ENCODE results near the gene HCFC1. TPM values are rescaled to one million over a fixed set of nuclear protein-coding genes. Genes with fewer than 3 reads are reported as not detected.
A peak's percentile ranks its signal among the peaks of the same experiment; 100 is the strongest.

Gene HCFC1
- total RNA-seq, 1 donor from 2014 or later: 61.2 TPM

DNA sequence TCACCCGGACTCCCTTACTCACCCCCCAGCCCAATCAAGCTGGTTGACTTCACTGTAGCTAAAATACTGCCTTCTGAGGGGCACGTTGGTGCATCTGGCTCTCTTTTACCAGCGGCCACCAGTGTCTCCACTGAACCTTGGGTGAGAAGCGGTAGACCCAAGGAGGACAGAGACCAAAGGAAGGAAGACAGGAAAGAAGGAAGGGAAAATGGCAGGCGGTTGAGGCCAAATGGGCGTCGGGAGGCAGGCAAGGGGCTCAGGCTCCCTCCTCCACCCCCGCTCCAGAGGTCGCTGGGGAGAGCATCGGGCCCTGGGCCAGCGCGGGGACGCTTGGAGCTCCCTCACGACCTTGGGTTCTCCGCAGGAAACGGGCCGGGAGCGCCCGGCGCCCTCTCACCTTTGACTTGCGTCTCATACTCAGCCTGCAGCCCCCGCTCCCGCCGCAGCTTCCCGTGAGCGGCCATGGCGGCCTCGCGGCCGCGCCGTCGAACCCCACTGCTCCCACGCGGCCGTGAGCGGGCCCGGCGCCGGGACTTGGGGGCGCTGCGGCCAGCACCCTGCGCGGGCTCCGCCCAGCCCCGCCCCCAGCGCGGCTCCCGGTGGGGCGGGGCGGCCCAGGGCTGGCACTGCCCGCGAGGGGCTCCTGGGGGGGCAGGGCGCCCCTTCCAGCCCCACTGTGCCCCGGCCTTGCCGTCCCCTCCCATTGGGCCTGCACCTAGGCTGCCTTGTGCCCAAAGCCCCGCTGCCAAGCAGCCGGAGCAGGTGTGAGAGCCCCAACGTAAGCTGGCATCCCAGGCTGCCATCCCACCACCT lies 45.7 kb downstream of the HCFC1 start, which contains the start of gene ARHGAP4:
Gene ARHGAP4 (minus strand): TSS at position 526 of the 813 bp plus-strand sequence. CDS start 62 bp downstream, at position 464.
- Histone ChIP-seq H3K79me2 (ENCODE audit: insufficient read depth, low read length) (no peaks in the 10 kb centered on the region), H3K4me3 (ENCODE audit: insufficient read depth, low read depth, low read length) (no peak within 1 kb of the TSS)
- no peak within 1 kb of the TSS for H3K4me3 Mint-ChIP-seq (ENCODE audit: unreplicated experiment)

DNA sequence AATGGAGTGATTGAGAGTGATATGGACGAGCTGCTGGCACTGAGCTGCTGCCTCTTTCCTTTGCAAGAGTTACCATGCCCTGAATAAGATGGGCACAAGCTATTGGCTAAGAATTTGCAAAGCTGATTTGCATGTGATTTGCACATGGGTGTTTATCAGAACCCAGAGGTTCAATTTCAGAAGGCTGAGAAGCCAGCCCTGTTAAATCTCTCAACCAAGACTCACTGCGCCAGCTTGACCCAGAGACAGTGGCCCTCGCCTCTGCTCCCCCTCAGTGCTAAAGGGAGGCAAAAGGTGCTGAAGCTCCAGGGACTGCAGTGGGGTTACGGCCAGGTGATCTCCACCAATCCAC lies 46.3 kb downstream of the HCFC1 start:
- Histone ChIP-seq H3K79me2 (ENCODE audit: insufficient read depth, low read length) (no peaks in the 10 kb centered on the region), H2AFZ (ENCODE audit: low read depth, low read length) (no peak overlapping the region), H3K36me3 (ENCODE audit: insufficient read depth, low read length) (no peaks in the 10 kb centered on the region), H3K4me1 (ENCODE audit: insufficient read depth, low read length) (peaks cover 8% of the 10 kb centered on the region), H4K20me1 (ENCODE audit: insufficient read depth, low read length) (no peaks in the 10 kb centered on the region), H3K9ac (ENCODE audit: low read length) (no peak overlapping the region), H3K9me3 (ENCODE audit: insufficient read depth, low read depth, low read length) (no peaks in the 10 kb centered on the region), H3K27me3 (ENCODE audit: insufficient read depth, low read length) (no peaks in the 10 kb centered on the region), H3K4me3 (ENCODE audit: insufficient read depth, low read depth, low read length) (no peak overlapping the region), H3K4me2 (ENCODE audit: low read length) (no peak overlapping the region), H3K27ac (ENCODE audit: low read depth, low read length) (no peak overlapping the region)
- Mint-ChIP-seq H3K9me3 (ENCODE audit: unreplicated experiment) (no peaks in the 10 kb centered on the region), H3K27ac (ENCODE audit: unreplicated experiment) (no peak overlapping the region), H3K27me3 (ENCODE audit: low read depth, unreplicated experiment) (no peaks in the 10 kb centered on the region), H3K4me3 (ENCODE audit: unreplicated experiment) (no peak overlapping the region), H3K4me1 (ENCODE audit: low read depth, unreplicated experiment) (no peaks in the 10 kb centered on the region), H3K36me3 (ENCODE audit: low read depth, unreplicated experiment) (no peaks in the 10 kb centered on the region)
- DNase-seq (ENCODE audit: low read depth): no peak
- TF ChIP-seq, protein P1, sequence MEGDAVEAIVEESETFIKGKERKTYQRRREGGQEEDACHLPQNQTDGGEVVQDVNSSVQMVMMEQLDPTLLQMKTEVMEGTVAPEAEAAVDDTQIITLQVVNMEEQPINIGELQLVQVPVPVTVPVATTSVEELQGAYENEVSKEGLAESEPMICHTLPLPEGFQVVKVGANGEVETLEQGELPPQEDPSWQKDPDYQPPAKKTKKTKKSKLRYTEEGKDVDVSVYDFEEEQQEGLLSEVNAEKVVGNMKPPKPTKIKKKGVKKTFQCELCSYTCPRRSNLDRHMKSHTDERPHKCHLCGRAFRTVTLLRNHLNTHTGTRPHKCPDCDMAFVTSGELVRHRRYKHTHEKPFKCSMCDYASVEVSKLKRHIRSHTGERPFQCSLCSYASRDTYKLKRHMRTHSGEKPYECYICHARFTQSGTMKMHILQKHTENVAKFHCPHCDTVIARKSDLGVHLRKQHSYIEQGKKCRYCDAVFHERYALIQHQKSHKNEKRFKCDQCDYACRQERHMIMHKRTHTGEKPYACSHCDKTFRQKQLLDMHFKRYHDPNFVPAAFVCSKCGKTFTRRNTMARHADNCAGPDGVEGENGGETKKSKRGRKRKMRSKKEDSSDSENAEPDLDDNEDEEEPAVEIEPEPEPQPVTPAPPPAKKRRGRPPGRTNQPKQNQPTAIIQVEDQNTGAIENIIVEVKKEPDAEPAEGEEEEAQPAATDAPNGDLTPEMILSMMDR (IDR thresholded peaks at IDR 0.05; ENCODE audit: insufficient read depth, low read depth, low read length): no peak
- no peak for TF ChIP-seq EZH2 (IDR thresholded peaks at IDR 0.05; ENCODE audit: insufficient read depth, low read length)
- no peak for FAIRE-seq

More for the DNA sequence above, 45.7 kb downstream of the HCFC1 start, which contains the start of gene ARHGAP4:
- TF ChIP-seq, protein P1 (IDR thresholded peaks at IDR 0.05; ENCODE audit: insufficient read depth, low read depth, low read length): no peak
- no peak for TF ChIP-seq EZH2 (IDR thresholded peaks at IDR 0.05; ENCODE audit: insufficient read depth, low read length)
- Histone ChIP-seq H3K4me2 (ENCODE audit: low read length) (peak within 1 kb of the TSS; percentile 89), H3K9me3 (ENCODE audit: insufficient read depth, low read depth, low read length) (no peaks in the 10 kb centered on the region), H2AFZ (ENCODE audit: low read depth, low read length) (no peak within 1 kb of the TSS), H3K27ac (ENCODE audit: low read depth, low read length) (no peak within 1 kb of the TSS), H4K20me1 (ENCODE audit: insufficient read depth, low read length) (no peaks in the 10 kb centered on the region), H3K9ac (ENCODE audit: low read length) (peak within 1 kb of the TSS; percentile 89), H3K4me1 (ENCODE audit: insufficient read depth, low read length) (peaks cover 8% of the 10 kb centered on the region), H3K36me3 (ENCODE audit: insufficient read depth, low read length) (no peaks in the 10 kb centered on the region), H3K27me3 (ENCODE audit: insufficient read depth, low read length) (no peaks in the 10 kb centered on the region)
- Mint-ChIP-seq H3K27me3 (ENCODE audit: low read depth, unreplicated experiment) (no peaks in the 10 kb centered on the region), H3K27ac (ENCODE audit: unreplicated experiment) (peak within 1 kb of the TSS; percentile 75), H3K36me3 (ENCODE audit: low read depth, unreplicated experiment) (no peaks in the 10 kb centered on the region), H3K4me1 (ENCODE audit: low read depth, unreplicated experiment) (no peaks in the 10 kb centered on the region), H3K9me3 (ENCODE audit: unreplicated experiment) (no peaks in the 10 kb centered on the region)
- FAIRE-seq: no peak
- DNase-seq (ENCODE audit: low read depth): no peak
